ENCODE data around the gene RBM3.
"Not testable (repeated sequence)": the region's sequence is repeated elsewhere in the genome, so short reads cannot be mapped to it uniquely, and the experiment has no call there.

Gene RBM3

GRCh38 chrX:48574270-48575266, at the start of gene RBM3:
TSS of gene RBM3 (plus strand) at chrX:48574484. CDS start at chrX:48575181, 697 bp downstream.
- FAIRE-seq (peak; percentile 23), DNase-seq (ENCODE audit: low spot score) (peak; percentile 91)

GRCh38 chrX:48525853-48526252, 48.4 kb upstream of the RBM3 start:
- not testable (repeated sequence) for FAIRE-seq; DNase-seq (ENCODE audit: low spot score)

- DNase-seq (ENCODE audit: low spot score) (no peak), FAIRE-seq (no peak)
These were observed 43.5 kb upstream of the RBM3 start for GRCh38 chrX:48530736-48531135.

- peak; percentile 46 for DNase-seq (ENCODE audit: low spot score)
- FAIRE-seq: no peak
These were observed 42.8 kb upstream of the RBM3 start for GRCh38 chrX:48531358-48531959.

- no peak for DNase-seq (ENCODE audit: low spot score)
- no peak for FAIRE-seq
These were observed 42.1 kb upstream of the RBM3 start for GRCh38 chrX:48532161-48532560.

- DNase-seq (ENCODE audit: low spot score): no peak
- no peak for FAIRE-seq
These were observed 41.1 kb upstream of the RBM3 start for GRCh38 chrX:48533165-48533564.

GRCh38 chrX:48538641-48539344, 35.5 kb upstream of the RBM3 start:
- DNase-seq (ENCODE audit: low spot score) (no peak), FAIRE-seq (no peak)

GRCh38 chrX:48539345-48540027, 34.8 kb upstream of the RBM3 start, which contains the start of gene TBC1D25:
TSS of gene TBC1D25 (plus strand) at chrX:48539714. CDS start at chrX:48539798, 84 bp downstream.
- FAIRE-seq: no peak
- peak; percentile 92 for DNase-seq (ENCODE audit: low spot score)

- FAIRE-seq (no peak), DNase-seq (ENCODE audit: low spot score) (peak; percentile 59)
These were observed 34.3 kb upstream of the RBM3 start for GRCh38 chrX:48540028-48540375.

- FAIRE-seq: no peak
- no peak for DNase-seq (ENCODE audit: low spot score)
These were observed 33.8 kb upstream of the RBM3 start for GRCh38 chrX:48540480-48540879.

GRCh38 chrX:48541140-48541814, 33.0 kb upstream of the RBM3 start:
- FAIRE-seq (no peak), DNase-seq (ENCODE audit: low spot score) (no peak)

- FAIRE-seq (no peak), DNase-seq (ENCODE audit: low spot score) (no peak)
These were observed 25.4 kb upstream of the RBM3 start for GRCh38 chrX:48548871-48549270.

- not testable (repeated sequence) for DNase-seq (ENCODE audit: low spot score)
- FAIRE-seq: peak; percentile 42
These were observed 18.5 kb upstream of the RBM3 start for GRCh38 chrX:48555731-48556325.

- FAIRE-seq (no peak), DNase-seq (ENCODE audit: low spot score) (peak; percentile 17)
These were observed 16.0 kb upstream of the RBM3 start for GRCh38 chrX:48558271-48558670.

- DNase-seq (ENCODE audit: low spot score) (no peak), FAIRE-seq (no peak)
These were observed 14.6 kb upstream of the RBM3 start for GRCh38 chrX:48559636-48560035.

- DNase-seq (ENCODE audit: low spot score) (no peak), FAIRE-seq (no peak)
These were observed 14.2 kb upstream of the RBM3 start for GRCh38 chrX:48560056-48560455.

- FAIRE-seq: no peak
- no peak for DNase-seq (ENCODE audit: low spot score)
These were observed 13.6 kb upstream of the RBM3 start for GRCh38 chrX:48560681-48561080.

GRCh38 chrX:48569958-48570357, 4.3 kb upstream of the RBM3 start:
- no peak for DNase-seq (ENCODE audit: low spot score)
- FAIRE-seq: no peak

GRCh38 chrX:48573690-48574269, 504 bp upstream of the RBM3 start:
- FAIRE-seq (no peak), DNase-seq (ENCODE audit: low spot score) (no peak)

- FAIRE-seq (no peak), DNase-seq (ENCODE audit: low spot score) (no peak)
These were observed 1.4 kb downstream of the RBM3 start for GRCh38 chrX:48575642-48576041.

Data from urothelium cell line (cell line).